ENCODE data around the gene SGCD. TPM values are rescaled to one million over a fixed set of nuclear protein-coding genes. Genes with fewer than 3 reads are reported as not detected.

SGCD gene
- total and polyA plus RNA-seq, 12 donors: 1.0 to 30.4 (median 9.4) TPM

DNA sequence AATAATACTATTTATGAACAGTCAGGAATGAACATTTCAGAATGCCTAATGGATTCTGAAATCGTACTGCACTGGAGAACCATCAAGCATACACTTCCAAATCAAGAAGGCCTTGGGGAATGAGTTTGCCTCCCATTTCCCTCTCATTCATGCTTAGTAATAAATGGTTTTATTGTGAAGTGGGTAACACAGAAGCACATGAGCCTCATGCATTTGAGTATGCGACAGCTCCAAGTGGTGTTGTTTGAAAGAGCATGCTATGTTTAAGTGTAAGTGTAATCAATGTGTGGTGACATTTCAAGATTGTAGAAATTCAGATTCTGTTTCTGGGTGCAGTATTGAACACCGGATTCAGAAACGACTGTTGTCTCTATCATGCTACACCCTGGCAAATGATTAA is 60.0 kb downstream of the SGCD start:
- WGBS, 4 donors: 79 to 89% (median 84%) methylated on average over 4 of the region's 4 CpGs
- Histone ChIP-seq H3K27me3 (no peaks in the 10 kb centered on the region), H3K9me3 (replicated peaks in 1 of 3) (no peaks in the 10 kb centered on the region), H3K27ac (no peak overlapping the region), H3K36me3 (replicated peaks in 1 of 2) (no peaks in the 10 kb centered on the region), H3K4me3 (no peak overlapping the region), H3K4me1 (replicated peaks in 1 of 2) (no peaks in the 10 kb centered on the region)
- DNase-seq: no peak
- TF ChIP-seq, protein P1, sequence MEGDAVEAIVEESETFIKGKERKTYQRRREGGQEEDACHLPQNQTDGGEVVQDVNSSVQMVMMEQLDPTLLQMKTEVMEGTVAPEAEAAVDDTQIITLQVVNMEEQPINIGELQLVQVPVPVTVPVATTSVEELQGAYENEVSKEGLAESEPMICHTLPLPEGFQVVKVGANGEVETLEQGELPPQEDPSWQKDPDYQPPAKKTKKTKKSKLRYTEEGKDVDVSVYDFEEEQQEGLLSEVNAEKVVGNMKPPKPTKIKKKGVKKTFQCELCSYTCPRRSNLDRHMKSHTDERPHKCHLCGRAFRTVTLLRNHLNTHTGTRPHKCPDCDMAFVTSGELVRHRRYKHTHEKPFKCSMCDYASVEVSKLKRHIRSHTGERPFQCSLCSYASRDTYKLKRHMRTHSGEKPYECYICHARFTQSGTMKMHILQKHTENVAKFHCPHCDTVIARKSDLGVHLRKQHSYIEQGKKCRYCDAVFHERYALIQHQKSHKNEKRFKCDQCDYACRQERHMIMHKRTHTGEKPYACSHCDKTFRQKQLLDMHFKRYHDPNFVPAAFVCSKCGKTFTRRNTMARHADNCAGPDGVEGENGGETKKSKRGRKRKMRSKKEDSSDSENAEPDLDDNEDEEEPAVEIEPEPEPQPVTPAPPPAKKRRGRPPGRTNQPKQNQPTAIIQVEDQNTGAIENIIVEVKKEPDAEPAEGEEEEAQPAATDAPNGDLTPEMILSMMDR (IDR thresholded peaks at IDR 0.05): no peak
- TF ChIP-seq POLR2A (IDR thresholded peaks at IDR 0.05): no peak
- intact Hi-C loops (cut with DNase I): no loop called here

DNA sequence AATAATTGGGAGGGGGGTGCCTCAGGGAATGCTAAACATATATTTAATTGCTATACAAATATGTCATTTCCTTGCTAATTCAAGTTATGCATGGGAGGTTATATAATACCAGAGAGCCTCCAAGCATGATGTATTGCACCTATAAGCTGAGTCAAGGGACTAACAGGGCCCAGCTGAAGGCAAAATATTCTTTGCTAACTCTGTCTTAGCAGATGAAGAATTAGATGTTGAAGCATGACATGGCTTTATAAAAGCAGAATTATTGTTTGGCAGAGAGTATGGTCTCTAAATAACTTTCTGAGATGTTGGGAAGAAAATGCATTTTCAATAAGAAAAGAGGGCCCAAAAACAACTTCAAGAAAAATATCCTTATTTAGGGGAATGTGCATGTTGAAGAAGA is 60.4 kb downstream of the SGCD start:
- H3K4me3 ChIP-seq: no peak overlapping the region
- no peaks in the 10 kb centered on the region for H3K4me1 ChIP-seq (replicated peaks in 1 of 2)
- intact Hi-C loops (cut with DNase I): no loop called here
- no peak overlapping the region for H3K27ac ChIP-seq
- no peaks in the 10 kb centered on the region for H3K27me3 ChIP-seq
- H3K36me3 ChIP-seq (replicated peaks in 1 of 2): no peaks in the 10 kb centered on the region
- no peaks in the 10 kb centered on the region for H3K9me3 ChIP-seq (replicated peaks in 1 of 3)
- no peak for DNase-seq
- TF ChIP-seq POLR2A (IDR thresholded peaks at IDR 0.05): no peak
- TF ChIP-seq, protein P1 (IDR thresholded peaks at IDR 0.05): no peak

DNA sequence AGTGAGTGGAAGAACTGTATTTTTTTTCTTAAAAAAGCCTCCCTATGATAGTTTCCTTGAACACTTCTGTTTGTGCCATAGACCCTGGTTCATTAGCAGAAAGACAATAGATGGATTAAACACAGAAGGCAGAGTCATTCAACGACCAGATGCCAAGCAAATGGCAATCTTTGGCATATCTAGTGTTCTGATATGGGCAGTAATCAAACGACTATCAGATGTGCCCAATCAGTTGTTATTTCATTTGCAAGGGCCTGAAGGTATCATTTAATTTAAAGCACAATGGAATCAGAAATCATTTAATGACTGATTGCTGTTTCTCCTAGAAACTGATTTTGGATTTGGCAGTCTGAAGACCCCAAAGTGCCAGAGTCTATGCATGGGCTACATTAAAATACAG is 61.3 kb downstream of the SGCD start:
- no peak overlapping the region for H3K27ac ChIP-seq
- H3K36me3 ChIP-seq (replicated peaks in 1 of 2): no peaks in the 10 kb centered on the region
- H3K27me3 ChIP-seq: no peaks in the 10 kb centered on the region
- no peak overlapping the region for H3K4me3 ChIP-seq
- DNase-seq: no peak
- intact Hi-C loops (cut with DNase I): no loop called here
- WGBS, 4 donors: 35 to 63% (median 49%) methylated on average over 2 of the region's 2 CpGs
- TF ChIP-seq, protein P1 (IDR thresholded peaks at IDR 0.05): no peak
- no peak for TF ChIP-seq POLR2A (IDR thresholded peaks at IDR 0.05)
- H3K9me3 ChIP-seq (replicated peaks in 1 of 3): no peaks in the 10 kb centered on the region
- no peaks in the 10 kb centered on the region for H3K4me1 ChIP-seq (replicated peaks in 1 of 2)

DNA sequence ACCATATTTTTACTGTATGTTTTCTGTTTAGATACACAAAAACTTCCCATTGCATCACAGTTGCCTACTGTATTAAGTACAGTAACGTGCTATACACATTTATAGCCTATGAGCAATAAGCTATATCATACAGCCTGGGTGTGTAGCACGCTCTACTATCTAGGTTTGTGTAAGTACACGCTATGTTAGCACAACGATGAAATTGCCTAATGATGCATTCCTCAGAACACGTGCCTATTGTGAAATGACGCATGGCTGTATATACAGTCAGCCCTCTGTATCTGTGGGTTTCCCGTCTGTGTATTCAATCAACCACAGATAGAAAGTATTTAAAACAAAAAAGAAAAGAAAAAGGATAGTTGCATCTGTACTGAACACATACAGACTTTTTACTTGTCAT is 64.2 kb downstream of the SGCD start:
- WGBS, 4 donors: 87 to 93% (median 89%) methylated on average over 7 of the region's 7 CpGs
- intact Hi-C loops (cut with DNase I): no loop called here
- TF ChIP-seq, protein P1 (IDR thresholded peaks at IDR 0.05): no peak
- TF ChIP-seq POLR2A (IDR thresholded peaks at IDR 0.05): no peak
- Histone ChIP-seq H3K27me3 (no peaks in the 10 kb centered on the region), H3K4me1 (replicated peaks in 1 of 2) (peaks cover 16 to 18% of the 10 kb centered on the region in 2 donors), H3K4me3 (no peak overlapping the region), H3K27ac (no peak overlapping the region), H3K9me3 (replicated peaks in 1 of 3) (no peaks in the 10 kb centered on the region), H3K36me3 (replicated peaks in 1 of 2) (no peaks in the 10 kb centered on the region)
- DNase-seq: no peak
